Lower lobe of right lung (tissue), 2 donors: ENCODE data around the gene SNRPA1. TPM values are rescaled to one million over a fixed set of nuclear protein-coding genes. Genes with fewer than 3 reads are reported as not detected.

Source experiments
- ATAC-seq, 2 donors: fragments of 200-7000 bp; cut with Tn5 transposase; one replicate each; pipeline ENCODE4 v1.9.1; 2020 to 2022; ENCODE audit warnings: mild to moderate bottlenecking in 2 of 2, moderate library complexity in 2 of 2
- DNase-seq: peaks from one replicate; pipeline ENCODE4 v3.0.0-alpha.2; 2020
- H3K27ac ChIP-seq: fragments of 200-600 bp; one replicate; pipeline ENCODE4 v1.8.0; 2022
- H3K27me3 ChIP-seq: fragments of 200-600 bp; one replicate; pipeline ENCODE4 v1.8.0; 2022; ENCODE audit warnings: low read depth
- H3K36me3 ChIP-seq: fragments of 200-600 bp; one replicate; pipeline ENCODE4 v1.8.0; 2022; ENCODE audit warnings: mild to moderate bottlenecking
- H3K4me1 ChIP-seq: fragments of 200-600 bp; one replicate; pipeline ENCODE4 v1.8.0; 2022
- H3K4me3 ChIP-seq: fragments of 200-600 bp; one replicate; pipeline ENCODE4 v1.8.0; 2022; ENCODE audit warnings: mild to moderate bottlenecking
- H3K9me3 ChIP-seq: fragments of 200-600 bp; one replicate; pipeline ENCODE4 v1.8.0; 2022
- intact Hi-C: fragments of 100-400 bp; cut with DNase I; formaldehyde crosslinking; loops from one replicate; pipeline ENCODE4 v1.11.0; 2022
- total RNA-seq: library from RNA; stranded (reverse); fragmentation: NEBNext Ultra II Directional; extraction: Animal tissue kit (Norgen Biotek cat#: 25700); gene quantifications from one replicate; pipeline ENCODE4 v1.2.1, GENCODE V29; 2021
- TF ChIP-seq, protein P1 (sequence below): fragments of 200-600 bp; IDR thresholded peaks from one replicate; pipeline ENCODE4 v1.8.0; 2022; ENCODE audit warnings: antibody characterized with exemption, mild to moderate bottlenecking
- donor health status: DM: no; HTN: yes; CAD: no; lungs with severe emphysema.

Gene SNRPA1
- total RNA-seq, 1 donor from 2014 or later = 35.4 TPM

DNA sequence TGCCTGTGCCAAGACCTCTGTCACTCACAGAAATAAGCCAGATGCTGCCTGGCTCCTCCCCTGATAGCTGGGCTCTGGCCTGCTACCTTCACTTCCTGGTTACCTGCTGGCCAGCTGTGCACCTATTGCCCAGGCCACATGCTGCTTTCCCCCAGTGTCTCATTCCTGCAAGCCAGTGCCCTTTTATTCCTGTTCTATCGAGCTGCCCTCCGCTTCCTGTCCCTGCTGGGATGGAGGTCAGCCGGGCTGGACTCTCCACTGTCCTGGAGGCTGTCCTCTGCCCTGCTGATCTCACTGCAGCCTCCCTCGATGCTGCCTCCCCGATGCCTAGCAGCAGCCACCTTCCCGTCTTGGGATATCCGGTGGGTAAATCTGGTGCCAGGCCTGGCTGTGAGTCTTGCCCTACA is 37.0 kb upstream of the SNRPA1 start:
- Histone ChIP-seq H3K36me3 (no peaks in the 10 kb centered on the region), H3K9me3 (peaks cover 4% of the 10 kb centered on the region), H3K27me3 (no peaks in the 10 kb centered on the region), H3K27ac (no peak overlapping the region), H3K4me1 (no peaks in the 10 kb centered on the region), H3K4me3 (no peak overlapping the region)
- no peak for DNase-seq
- intact Hi-C loops = no loop called here
- no peak for ATAC-seq
- TF ChIP-seq, protein P1, sequence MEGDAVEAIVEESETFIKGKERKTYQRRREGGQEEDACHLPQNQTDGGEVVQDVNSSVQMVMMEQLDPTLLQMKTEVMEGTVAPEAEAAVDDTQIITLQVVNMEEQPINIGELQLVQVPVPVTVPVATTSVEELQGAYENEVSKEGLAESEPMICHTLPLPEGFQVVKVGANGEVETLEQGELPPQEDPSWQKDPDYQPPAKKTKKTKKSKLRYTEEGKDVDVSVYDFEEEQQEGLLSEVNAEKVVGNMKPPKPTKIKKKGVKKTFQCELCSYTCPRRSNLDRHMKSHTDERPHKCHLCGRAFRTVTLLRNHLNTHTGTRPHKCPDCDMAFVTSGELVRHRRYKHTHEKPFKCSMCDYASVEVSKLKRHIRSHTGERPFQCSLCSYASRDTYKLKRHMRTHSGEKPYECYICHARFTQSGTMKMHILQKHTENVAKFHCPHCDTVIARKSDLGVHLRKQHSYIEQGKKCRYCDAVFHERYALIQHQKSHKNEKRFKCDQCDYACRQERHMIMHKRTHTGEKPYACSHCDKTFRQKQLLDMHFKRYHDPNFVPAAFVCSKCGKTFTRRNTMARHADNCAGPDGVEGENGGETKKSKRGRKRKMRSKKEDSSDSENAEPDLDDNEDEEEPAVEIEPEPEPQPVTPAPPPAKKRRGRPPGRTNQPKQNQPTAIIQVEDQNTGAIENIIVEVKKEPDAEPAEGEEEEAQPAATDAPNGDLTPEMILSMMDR = no peak

DNA sequence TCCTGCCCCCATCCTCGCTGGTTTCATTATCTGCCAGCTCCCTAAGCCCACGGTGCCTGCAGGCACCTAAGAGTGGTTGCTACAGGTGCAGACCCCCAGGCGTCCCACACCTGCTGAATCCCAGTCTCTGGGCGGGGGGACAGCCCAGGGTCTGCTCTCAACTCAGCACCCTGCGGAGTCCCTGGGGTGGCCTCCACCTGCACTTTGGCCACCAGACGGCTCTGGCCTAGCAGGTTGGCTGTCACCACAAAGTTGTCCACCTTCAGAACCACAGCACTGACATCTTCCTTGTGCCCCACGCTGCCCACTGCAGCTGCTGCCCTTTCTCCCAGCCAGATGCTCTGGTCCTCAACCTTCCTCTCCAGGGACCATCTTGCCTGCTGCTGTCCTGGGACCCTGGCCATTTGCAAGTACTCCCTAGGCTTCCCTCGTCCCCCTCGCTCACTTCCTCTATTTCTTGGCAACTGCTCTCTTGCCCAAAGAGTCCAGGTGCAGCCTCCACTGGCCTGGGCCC is 34.9 kb upstream of the SNRPA1 start:
- Histone ChIP-seq H3K36me3 (no peaks in the 10 kb centered on the region), H3K27ac (no peak overlapping the region), H3K9me3 (peaks cover 4% of the 10 kb centered on the region), H3K27me3 (no peaks in the 10 kb centered on the region), H3K4me1 (no peaks in the 10 kb centered on the region), H3K4me3 (no peak overlapping the region)
- ATAC-seq = no peak
- intact Hi-C loops = no loop called here
- TF ChIP-seq, protein P1 = no peak
- no peak for DNase-seq

DNA sequence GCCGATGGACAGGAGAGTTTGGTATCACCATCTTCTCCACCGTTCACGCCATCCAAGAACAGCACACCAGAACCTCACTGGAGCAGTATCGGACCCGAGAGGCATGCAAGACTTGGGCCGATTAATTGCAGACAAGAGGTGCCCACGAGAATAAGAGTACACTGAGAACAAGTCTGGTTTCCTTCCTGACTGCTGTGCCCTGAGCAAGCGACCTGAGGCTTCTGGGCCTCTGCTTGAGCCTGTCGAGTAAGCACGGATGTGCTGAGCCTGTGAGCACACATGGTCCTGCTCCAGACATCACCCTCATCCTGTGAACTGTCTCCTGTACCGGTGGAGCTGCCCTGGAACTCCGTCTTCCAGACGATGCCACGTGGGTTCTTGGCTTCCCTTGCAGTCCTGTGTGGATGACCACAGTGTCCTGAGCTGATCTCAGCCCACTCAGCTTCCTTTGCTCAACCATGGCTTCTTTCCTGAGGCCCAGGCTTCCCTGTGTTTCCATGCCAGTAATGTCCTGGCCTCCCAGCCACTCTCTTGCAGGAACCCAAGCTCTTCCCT is 34.3 kb upstream of the SNRPA1 start:
- Histone ChIP-seq H3K27ac (no peak overlapping the region), H3K4me3 (no peak overlapping the region), H3K36me3 (no peaks in the 10 kb centered on the region), H3K27me3 (no peaks in the 10 kb centered on the region), H3K9me3 (peaks cover 1% of the 10 kb centered on the region), H3K4me1 (no peaks in the 10 kb centered on the region)
- intact Hi-C loops = no loop called here
- no peak for DNase-seq
- no peak for ATAC-seq
- TF ChIP-seq, protein P1 = no peak

DNA sequence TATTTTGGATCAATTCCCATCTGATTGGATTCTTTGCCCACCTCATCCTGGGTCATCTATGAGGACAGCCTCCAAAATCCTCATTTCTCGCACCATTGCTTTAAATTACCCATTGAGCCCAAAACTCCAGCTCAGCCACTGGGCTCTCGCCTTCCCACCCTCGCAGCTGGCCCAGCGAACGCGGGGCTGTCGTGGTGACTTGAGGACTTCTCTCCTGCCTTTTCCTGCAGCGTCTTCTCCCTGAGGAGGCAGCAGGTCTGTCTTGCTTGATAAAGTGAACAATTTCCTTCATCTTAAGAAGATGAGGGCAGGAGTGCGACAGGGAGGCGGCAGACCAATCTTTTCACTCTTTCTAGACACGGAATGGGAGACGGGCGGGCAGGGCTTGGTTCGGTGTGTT is 33.0 kb upstream of the SNRPA1 start:
- no peaks in the 10 kb centered on the region for H3K36me3 ChIP-seq
- no peak overlapping the region for H3K4me3 ChIP-seq
- H3K9me3 ChIP-seq = no peaks in the 10 kb centered on the region
- no peak overlapping the region for H3K27ac ChIP-seq
- TF ChIP-seq, protein P1 = no peak
- ATAC-seq = no peak
- H3K4me1 ChIP-seq = no peaks in the 10 kb centered on the region
- no peak for DNase-seq
- intact Hi-C loops = no loop called here
- H3K27me3 ChIP-seq = no peaks in the 10 kb centered on the region

DNA sequence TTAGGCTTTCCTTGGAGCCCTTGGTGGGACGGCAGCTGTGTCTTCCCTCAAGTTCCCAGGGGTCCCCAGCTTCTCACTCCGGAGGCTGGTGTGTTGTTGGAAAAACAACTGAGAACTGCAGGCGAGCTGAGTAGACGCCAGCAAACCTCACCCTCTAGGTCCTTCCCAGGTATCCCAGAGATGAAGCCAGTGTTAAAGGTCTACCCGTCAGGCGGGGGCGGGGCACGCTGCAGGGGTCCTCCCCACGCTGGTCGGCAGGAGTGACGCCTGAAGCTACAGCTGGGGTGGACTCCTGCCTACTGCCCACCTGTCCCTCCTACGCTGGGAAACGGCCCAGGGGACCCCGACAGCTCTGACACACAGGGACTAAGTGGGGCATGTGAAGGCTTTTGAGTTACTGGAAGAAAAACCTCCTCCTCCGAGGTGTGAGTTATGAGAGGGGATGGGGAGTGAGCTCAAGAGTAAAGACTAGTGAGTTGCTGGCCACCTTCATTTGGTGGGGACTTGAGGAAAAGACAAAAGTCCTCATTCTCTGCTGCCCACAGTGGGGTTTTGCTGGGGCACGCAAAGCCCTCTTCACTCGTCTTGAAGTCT is 32.2 kb upstream of the SNRPA1 start:
- no peak for DNase-seq
- intact Hi-C loops = no loop called here

More for the DNA sequence above, 32.2 kb upstream of the SNRPA1 start:
- TF ChIP-seq, protein P1 = no peak
- Histone ChIP-seq H3K4me1 (no peaks in the 10 kb centered on the region), H3K27ac (no peak overlapping the region), H3K4me3 (no peak overlapping the region), H3K36me3 (no peaks in the 10 kb centered on the region), H3K9me3 (no peaks in the 10 kb centered on the region), H3K27me3 (no peaks in the 10 kb centered on the region)
- ATAC-seq = no peak
